HG03159 (cell line): ENCODE measurements around the gene ZNRF1.
A peak's percentile ranks its signal among the peaks of the same experiment; 100 is the strongest.

Experiments used
- ATAC-seq: cut with Tn5 transposase; IDR thresholded peaks from one replicate; pipeline ENCODE4 v1.9.1; 2021; ENCODE audit warnings: mild to moderate bottlenecking, moderate library complexity; ENCODE audit not compliant: unreplicated experiment

The ZNRF1 gene

GRCh38 chr16:75138636-75139035, 139.8 kb downstream of the ZNRF1 start:
- ATAC-seq, result no peak

GRCh38 chr16:75139498-75139897, 140.7 kb downstream of the ZNRF1 start:
- ATAC-seq, result no peak

GRCh38 chr16:75143941-75144340, 145.1 kb downstream of the ZNRF1 start:
- ATAC-seq, result no peak

GRCh38 chr16:75147968-75148310, 149.1 kb downstream of the ZNRF1 start:
- no peak for ATAC-seq

- peak; percentile 82 for ATAC-seq
Observed at GRCh38 chr16:75148311-75149195, 149.7 kb downstream of the ZNRF1 start, which contains the start of gene ZFP1. Gene ZFP1 (plus strand): TSS chr16:75148524. CDS start chr16:75152952, 4,428 bp downstream.

GRCh38 chr16:75151798-75152197, 153.0 kb downstream of the ZNRF1 start:
- ATAC-seq, result no peak

GRCh38 chr16:75152635-75153034, 153.8 kb downstream of the ZNRF1 start:
- no peak for ATAC-seq

- ATAC-seq, result no peak
Observed at GRCh38 chr16:75160386-75160785, 161.6 kb downstream of the ZNRF1 start.
